CD1c-positive myeloid dendritic cell (primary cell): ENCODE results near the gene SYT17.
A peak's percentile ranks its signal among the peaks of the same experiment; 100 is the strongest.
"Not testable (repeated sequence)": the region's sequence is repeated elsewhere in the genome, so short reads cannot be mapped to it uniquely, and the experiment has no call there.

Source experiments
- DNase-seq: peaks from one replicate; pipeline ENCODE4 v3.0.0-alpha.2; 2016; ENCODE audit errors: extremely low spot score

Gene SYT17

DNA sequence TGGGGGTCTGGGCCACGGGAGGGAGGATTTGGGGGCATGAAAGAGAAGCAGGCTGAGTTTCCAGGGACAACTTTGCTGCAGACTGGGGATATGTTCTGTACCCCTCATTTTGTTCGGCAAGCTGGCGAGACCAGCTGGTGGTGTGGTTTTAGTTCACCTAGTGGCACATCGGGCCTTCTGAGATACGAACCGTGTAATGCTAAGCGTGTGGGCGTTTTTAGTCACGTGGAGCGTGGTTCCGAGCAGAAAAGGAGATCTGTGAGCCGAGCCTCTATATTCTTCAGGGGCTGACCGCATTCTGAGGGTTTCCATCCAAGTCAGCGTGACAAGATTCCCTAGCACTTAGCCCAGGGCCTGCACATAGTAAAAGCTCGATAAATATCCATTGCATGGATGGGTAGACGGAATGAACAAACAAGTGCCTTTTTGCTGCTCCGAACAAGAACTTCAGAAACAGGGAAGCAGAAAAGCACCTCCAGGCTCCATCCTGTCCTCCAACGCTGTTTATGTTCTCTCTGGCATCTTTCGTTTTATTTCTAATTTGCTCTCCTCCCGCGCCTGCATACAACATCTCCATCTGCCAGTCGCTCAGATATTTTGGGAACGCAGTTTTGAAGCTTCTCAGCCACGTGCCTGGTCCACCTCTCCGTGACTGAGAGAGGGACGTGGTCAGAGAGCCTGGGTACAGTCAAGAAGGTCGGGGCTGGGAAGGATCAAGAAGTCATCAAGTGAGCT lies 5.8 kb downstream of the SYT17 start:
- no peak for DNase-seq

DNA sequence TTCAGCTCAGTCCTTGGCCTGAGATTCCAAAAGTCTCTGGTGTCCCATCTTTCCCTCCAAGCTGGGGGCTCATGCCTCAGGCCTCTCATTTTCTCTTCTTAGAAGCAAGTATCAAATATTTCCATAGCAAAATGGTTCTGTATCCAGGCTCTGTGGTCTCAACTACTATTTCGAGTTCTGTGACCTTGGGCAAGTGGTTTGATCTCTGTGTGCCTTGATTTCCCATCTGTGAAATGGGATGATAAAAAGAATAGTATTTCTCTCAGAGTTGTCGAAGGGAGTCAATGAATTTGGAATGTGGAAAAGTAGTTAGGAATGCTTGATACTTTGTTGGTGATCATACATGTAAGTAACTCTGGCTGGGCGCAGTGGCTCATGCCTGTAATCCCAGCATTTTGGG lies 6.4 kb downstream of the SYT17 start:
- no peak for DNase-seq

DNA sequence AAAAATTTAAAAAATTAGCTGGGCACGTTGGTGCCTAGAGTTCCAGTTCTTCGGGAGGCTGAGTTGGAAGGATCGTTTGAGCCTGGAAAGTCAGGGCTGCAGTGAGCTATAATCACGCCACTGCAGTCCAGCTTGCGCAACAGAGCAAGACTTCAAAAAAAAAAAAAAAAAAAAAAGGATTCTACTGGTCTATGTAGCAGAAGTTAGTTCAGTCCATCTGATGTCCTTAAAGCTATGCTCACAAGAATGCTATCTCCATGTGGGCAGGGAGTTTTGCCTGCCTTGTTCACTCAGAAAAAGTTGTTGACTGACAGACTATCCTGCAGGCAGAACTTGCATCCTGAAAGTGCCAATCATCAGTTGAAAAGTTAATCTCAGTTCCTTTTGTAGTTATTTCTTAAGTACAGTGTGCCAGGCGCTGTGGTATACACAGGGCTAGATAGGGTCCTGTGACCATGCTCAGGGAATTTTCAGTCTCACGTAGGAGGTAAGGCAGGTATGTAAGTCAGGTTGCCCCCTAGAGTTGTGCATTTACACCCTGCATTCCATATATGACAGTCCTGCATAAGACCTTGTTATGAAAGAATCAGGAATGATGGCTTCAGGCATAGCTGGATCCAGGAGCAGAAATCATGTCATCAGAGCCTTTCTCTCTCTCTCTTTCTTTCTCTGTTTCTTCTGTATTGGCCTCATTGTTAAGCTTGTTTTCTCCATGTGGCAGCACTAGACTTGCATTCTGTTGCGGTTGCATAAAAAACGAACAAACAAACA lies 7.6 kb downstream of the SYT17 start:
- peak; percentile 54 for DNase-seq

DNA sequence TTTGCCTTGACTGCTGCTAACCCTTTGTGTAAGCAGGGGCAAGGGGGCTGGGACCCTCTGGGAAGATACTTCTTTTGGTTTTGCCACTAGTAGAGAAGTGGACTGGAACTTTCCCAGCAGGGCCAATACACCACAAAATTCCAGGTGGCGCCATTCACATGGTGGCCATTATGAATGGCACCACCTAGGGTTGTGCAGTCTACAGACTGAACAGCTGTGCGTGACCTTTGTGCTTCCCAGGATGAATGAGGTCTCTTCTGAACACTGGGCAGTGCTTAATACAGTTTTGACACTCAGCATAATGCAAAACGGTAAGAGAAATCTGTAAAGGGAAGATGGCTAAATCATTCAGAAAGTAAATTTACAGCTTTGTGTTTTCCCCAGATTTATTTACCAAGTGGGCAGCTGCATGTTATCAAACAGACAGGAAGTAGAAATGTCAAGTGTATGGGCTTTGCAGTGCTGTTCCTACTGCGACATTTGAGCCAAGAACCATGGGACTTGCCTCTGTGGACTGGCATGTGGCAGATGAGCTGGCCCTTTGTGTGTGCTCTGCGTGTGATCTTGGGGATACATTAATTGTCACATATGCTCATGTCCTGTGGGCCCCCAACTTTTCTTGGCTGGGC lies 9.2 kb downstream of the SYT17 start:
- DNase-seq, result no peak

DNA sequence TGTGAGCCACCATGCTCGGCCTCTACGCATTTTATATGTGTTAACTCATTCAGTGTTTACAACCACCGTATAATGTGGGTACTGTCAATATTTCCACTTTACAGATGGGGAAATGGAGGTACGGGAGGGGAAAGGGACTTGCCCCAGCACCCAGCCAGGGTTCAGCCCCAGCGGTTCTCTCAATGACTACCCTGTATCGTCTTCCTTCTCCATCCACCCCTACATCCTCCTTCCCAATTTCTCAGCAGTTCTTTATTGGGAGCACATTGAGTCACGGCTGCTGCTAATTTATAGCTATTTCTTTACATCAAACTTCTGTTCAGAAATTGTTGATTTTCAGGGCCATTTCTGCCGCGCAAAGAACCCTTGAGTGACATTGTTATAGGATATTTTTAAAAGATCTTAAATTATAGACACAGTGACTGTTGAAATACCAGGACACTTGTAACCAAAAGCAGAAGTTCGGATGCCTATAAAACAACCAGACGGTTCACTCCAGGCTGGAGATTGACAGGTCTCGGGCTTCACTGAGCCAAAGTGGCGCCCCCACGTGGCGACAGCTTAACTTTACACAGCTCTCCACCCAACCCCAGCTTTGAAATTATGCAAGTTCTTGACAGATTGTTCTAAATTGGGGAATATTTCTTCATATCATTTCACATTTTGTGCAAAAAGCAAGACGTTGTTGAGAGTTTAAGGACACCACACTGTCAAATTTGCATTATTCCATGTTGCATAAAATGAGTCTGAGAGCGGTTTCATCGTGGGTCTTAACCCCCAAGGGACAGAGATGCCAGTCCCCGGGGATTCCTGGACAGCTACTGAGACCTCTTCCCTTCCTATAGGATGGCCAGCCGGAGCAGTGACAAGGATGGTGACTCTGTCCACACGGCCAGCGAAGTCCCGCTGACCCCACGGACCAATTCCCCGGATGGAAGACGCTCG lies 11.8 kb downstream of the SYT17 start:
- peak; percentile 91 for DNase-seq

DNA sequence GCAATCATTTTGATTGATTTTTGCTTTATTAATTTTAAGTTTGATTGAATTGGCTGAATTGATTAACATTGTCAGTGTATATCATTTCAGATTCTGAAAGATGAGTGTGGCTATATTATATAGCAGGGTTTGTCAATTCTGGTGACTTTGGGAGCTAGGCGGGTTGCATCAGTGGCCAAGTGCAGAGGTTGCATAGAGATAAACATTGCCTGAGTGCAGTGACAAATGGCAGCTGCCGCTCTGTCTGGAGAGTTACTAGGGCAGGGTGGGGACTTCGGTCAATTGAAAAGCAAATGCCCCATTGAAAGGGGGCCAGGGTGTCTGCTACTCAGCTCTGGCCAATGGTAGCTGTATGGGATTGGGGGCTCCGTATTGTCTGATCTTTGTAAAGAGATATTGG lies 12.7 kb downstream of the SYT17 start:
- no peak for DNase-seq

DNA sequence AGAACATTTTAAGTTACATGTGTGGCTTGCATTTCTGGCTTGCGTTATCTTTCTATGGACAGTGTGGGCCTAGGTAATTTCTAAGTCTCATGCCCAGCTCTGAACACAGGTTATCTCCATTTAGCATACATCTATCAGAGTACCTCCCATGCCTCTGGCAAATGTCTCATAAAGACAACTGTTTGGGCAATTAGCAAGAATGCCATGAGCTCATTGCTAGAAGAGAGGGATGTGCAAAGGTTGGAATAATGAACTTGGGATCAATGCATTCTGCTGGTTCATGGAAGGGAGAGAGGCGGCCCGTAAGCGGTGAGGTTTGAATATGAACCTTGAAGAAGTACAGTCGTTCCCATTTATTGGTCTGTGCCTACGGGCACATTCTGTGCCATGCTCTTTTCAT lies 14.4 kb downstream of the SYT17 start:
- no peak for DNase-seq

DNA sequence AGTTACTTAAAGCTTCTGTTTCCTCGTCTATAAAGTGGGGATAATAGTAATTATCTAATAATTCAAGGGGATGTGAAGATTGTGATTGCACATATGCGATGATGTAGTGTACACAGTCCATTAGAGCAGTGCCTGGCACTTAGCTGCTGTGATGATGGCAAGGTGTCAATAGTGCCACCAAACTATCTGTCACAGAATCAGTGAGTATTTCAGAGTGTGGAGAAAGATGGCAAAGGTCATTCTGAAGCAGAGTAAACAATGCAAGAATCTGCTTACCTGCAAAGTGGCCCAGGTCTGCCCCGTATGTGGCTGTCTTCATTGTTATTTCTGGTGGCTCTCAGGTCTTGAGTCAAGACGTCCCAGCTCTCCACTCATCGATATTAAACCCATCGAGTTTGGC lies 15.1 kb downstream of the SYT17 start:
- DNase-seq, result no peak

DNA sequence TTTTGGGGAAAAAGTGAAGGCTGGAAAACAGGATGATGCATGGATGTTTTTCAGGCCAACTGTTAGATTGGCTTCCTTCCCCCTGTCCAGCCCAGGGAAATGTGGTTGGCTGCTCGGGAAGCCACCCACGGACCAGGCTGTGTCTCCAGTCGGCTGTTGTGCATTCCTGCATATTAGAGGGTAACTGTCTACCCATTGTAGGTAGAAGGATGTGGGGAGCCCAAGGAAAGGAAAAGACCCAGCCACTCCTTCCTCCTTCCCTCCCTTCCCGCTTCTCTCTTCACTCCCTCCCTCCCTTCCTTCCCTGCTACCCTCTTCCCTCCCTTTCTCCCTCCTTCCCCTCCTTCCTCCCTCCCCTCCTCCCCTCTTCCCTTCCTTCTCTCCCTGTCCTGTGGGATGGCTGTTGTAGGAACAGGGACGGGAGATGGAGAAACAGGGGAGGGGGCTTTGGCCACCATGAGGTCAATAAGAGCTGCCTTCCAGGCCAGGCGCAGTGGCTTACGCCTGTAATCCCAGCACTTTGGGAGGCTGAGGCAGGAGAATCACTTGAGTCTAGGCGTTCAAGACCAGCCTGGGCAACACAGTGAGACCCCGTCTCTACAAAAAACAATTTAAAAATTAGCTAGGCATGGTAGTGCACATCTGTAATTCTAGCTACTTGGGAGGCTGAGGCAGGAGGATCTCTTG lies 16.9 kb downstream of the SYT17 start:
- no peak for DNase-seq

DNA sequence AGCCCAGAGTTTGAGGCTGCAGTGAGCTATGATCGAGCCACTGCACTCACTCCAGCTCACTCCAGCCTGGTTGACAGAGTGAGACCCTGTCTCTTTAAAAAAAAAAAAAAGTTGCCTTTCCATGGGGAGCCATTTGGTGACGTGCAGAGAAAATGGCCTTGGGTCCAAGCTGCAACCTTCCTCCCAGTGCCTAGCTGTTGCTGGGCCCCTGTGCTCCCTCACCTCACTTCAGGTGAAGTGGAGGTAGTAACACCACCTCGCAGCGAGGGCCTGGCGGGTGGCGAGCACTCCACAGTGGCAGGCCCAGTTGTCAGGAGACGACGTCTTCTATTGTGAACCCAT lies 17.4 kb downstream of the SYT17 start:
- no peak for DNase-seq

DNA sequence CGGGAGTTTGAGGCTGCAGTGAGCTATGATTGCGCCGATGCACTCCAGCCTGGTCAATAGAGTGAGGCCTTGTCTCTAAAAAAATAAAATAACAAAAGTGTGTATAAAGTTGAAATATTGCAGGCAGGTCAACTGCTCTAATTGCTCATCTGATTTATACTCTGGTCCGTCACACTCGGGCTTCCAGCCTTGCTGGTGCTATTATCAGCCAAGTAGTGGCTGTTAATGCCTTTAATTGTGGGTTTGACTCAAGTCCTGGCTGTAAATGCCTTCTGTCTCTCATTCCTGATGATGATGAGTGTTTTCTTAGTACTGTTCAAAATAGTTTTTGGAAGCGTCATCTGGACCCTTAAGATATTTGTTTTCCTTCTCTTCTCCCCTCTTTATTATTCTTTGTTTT lies 18.4 kb downstream of the SYT17 start:
- no peak for DNase-seq

DNA sequence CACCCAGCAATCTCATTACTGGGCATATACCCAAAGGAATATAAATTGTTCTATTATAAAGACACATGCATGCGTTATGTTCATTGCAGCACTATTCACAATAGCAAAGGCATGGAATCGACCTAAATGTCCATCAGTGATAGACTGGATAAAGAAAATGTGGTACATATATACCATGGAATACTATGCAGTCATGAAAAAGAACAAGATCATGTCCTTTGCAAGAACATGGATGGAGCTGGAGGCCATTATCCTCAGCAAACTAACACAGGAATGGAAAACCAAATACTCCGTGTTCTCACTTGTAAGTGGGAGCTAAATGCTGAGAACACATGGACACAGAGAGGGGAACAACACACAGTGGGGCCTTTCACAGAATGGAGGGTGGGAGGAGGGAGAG lies 19.9 kb downstream of the SYT17 start:
- not testable (repeated sequence) for DNase-seq

DNA sequence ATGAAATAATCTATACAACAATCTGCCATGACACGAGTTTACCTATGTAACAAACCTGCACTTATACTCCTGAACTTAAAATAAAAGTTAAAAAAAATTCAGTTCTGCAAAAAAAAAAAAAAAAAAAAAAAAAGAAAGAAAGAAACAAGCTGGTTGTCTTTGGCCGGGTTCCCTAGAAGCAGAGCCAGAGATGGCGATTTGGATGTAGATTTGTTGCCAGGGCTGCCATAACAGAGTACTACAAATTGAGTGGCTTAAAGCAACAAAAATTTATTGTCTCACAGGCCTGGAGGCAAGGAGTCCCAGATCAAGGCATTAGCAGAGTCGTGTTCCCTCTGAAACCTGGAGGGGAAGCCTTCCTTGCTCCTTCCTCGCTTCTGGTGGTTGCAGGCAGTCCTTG lies 20.4 kb downstream of the SYT17 start:
- no peak for DNase-seq

DNA sequence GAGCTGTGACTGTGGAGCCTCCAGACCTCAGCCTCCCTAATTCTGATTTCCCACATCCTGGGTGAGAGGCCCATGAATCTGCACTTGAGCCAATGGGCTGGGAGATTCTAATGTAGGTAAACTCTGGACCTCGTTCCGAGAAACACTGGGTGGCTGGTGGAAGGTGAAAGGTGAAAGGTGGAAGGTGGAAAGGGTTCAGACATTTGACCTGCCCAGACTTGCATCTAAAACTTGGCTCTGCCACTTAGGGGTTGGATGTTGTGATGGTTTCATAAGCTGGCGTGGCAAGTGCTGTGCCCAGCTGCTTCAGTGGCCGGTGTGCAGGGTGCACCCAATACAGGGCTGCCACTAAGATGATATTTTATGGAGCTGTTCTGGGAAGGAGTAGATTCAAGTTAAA lies 24.8 kb downstream of the SYT17 start:
- DNase-seq, result no peak

DNA sequence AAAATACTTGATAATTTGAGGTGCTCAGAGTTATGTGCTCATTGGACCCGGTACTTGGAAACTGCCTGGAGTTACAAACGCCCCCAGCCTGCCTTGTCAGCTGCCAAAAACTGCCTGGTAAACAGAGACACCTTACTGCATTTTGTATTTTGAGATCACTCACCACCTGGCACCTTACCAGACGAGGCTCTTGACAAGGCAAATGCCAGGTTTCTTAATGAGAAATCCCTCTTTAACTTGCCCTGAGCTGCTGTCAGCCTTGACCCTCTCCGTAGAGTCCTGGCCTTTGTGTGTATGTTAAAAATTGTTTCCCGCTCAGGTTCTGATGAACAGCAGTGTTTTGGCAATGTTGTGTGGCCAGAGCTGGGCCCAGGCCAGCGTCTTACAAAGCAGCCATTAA lies 28.8 kb downstream of the SYT17 start:
- no peak for DNase-seq

DNA sequence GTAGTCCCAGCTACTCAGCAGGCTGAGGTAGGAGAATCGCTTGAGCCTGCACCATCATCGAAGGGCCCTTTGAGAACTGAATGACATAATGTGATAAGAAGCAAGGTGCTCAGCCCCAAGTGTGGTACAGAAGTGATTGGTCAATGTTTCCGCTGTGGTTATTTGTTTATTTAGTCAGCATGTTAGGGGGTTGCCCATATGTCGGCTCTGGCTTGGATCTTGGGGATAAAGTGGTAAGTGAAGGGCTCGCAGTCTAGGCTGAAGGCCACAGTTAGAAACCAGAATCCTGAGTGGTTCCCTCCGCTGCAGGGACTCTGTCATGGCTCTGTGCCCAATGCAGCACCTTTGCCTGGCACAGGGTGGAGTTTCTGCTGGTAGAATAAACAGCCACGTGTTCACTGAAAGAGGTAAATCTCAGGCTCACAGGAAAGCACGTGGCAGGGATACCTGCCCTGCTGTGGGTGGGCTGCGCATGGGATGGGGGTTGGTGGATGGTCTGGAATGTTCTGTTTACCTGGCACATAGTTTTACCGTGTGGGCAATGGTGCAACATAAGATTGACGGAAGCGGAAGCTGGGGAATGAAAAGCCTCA lies 35.4 kb downstream of the SYT17 start:
- no peak for DNase-seq

DNA sequence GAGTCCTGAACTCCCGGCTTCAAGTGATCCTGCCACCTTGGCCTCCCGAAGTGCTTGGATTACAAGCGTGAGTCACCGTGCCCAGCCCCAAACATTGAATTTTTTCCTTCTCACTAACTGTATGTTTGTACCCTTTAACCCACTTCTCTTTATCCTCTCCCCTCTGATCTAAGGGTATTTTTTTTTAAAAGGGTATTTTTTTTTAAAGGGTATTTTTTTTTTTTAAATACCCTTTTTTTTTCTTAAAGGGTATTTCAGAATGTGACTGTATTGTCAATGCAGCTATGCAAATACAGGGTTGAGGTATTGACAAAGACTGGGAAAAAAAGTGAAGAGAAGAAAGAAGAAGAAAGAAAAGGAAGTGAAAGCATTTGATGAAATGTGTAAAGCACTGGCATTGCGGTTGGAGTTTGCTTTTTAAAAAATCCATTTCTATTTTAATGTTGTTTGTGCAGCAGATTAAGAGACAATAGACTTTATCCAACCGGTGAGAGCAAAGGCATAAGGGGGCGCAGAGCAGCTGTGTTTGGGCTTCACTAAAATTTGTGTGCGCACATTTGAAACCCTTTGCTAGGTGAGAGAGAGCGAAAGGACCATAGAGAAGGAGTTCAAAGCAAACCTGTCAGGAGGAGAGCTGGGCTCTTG lies 42.4 kb downstream of the SYT17 start:
- peak; percentile 54 for DNase-seq

DNA sequence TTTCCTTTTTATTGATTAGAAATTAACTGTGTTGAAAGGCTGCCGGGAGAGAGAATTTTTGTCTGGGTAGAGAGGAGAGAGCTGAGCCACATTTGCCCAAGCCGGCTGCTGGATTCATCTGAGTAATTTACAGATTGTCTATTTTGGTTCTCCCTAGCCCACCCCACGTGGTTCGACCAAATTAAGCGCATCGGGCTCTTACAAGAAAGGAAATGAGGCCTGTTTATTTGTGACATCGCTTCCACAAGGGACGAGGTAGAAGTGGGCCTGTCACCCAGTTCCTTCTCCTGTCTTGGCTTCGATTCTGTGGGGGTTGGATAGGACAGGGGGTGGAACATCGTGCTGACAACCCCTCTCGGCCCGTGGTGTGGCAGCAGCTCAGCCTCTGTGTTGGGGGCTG lies 42.9 kb downstream of the SYT17 start:
- peak; percentile 36 for DNase-seq

DNA sequence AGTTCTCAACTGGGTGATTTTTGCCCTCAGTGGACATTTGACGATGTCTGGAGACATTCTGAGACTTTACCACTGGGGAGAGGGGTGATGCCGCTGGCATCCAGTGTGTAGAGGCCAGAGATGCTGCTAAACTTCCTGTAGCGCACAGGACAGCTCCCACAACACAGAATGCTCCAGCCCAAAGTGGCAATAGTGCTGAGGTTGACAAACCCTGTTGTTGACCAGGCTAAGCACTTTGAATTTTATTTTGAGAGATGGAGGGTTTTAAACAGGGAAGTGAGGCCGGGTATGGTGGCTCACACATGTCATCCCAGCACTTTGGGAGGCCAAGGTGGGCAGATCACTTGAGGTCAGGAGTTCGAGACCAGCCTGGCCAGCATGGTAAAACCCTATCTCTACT lies 44.0 kb downstream of the SYT17 start:
- no peak for DNase-seq

DNA sequence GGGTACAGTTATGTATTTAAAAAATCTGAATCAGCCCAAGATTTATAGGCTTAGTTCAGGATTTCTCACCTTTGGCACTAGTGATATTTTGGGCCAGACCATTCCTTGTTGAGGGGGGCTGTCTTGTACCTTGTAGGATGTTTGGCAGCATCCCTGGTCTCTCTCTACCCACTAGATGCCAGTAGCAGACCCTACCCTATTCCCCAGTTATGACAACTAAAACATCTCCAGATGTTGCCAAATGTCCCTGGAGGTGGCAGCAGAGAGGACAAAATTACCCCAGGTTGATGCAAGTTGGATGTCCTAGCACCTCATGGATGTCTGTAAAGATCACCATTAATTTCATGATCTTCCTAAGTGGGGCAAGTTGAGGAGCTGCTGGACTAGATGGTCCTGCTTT lies 45.8 kb downstream of the SYT17 start:
- no peak for DNase-seq

DNA sequence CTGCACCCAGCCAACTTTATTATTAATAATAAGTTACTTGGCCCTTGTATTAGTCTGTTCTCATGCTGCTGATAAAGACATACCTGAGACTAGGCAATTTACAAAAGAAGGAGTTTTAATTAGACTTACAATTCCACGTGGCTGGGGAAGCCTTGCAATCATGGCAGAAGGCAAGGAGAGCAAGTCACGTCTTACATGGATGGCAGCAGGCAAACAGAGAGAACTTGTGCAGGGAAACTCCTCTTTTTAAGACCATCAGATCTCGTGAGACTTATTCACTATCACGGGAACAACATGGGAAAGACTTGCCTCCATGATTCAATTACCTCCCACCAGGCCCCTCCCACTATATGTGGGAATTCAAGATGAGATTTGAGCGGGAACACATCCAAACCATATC lies 47.7 kb downstream of the SYT17 start:
- no peak for DNase-seq
